ENCODE data around the gene CSNK1E.

- TF ChIP-seq, protein P1, sequence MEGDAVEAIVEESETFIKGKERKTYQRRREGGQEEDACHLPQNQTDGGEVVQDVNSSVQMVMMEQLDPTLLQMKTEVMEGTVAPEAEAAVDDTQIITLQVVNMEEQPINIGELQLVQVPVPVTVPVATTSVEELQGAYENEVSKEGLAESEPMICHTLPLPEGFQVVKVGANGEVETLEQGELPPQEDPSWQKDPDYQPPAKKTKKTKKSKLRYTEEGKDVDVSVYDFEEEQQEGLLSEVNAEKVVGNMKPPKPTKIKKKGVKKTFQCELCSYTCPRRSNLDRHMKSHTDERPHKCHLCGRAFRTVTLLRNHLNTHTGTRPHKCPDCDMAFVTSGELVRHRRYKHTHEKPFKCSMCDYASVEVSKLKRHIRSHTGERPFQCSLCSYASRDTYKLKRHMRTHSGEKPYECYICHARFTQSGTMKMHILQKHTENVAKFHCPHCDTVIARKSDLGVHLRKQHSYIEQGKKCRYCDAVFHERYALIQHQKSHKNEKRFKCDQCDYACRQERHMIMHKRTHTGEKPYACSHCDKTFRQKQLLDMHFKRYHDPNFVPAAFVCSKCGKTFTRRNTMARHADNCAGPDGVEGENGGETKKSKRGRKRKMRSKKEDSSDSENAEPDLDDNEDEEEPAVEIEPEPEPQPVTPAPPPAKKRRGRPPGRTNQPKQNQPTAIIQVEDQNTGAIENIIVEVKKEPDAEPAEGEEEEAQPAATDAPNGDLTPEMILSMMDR (IDR thresholded peaks at IDR 0.05; ENCODE audit: low read depth, low read length): no peak
- TF ChIP-seq EZH2phosphoT487 (IDR thresholded peaks at IDR 0.05; ENCODE audit: low read depth): no peak
Observed at GRCh38 chr22:38285018-38285417, 32.2 kb downstream of the CSNK1E start.
